Aorta (tissue), 5 donors: ENCODE data around the gene PPP1R3D. TPM values are rescaled to one million over a fixed set of nuclear protein-coding genes. Genes with fewer than 3 reads are reported as not detected.

Source experiments
- ATAC-seq: fragments of 200-7000 bp; cut with Tn5 transposase; one replicate; pipeline ENCODE4 v1.9.1; 2022; ENCODE audit warnings: moderate library complexity; ENCODE audit not compliant: low FRiP score
- DNase-seq, 2 donors: peaks; one replicate each; pipeline ENCODE4 v3.0.0-alpha.2; 2020
- H3K27ac ChIP-seq, 2 donors: one replicate each; pipeline ENCODE4 v1.5.1; 2013; ENCODE audit warnings: low read length in 2 of 2, mild to moderate bottlenecking in 2 of 2, moderate library complexity in 2 of 2, control low read depth in 1 of 2, inconsistent platforms in 1 of 2, low read depth in 1 of 2
- H3K27me3 ChIP-seq, 2 donors: one replicate each; pipeline ENCODE4 v1.6.1; 2013; ENCODE audit warnings: control low read depth in 1 of 2, low read length in 1 of 2, mild to moderate bottlenecking in 1 of 2, moderate library complexity in 1 of 2; ENCODE audit not compliant: insufficient read depth in 2 of 2, control insufficient read depth in 1 of 2
- H3K36me3 ChIP-seq, 2 donors: one replicate each; pipeline ENCODE4 v1.6.1; 2013; ENCODE audit warnings: control low read depth in 1 of 2, low read length in 1 of 2, mild to moderate bottlenecking in 1 of 2; ENCODE audit not compliant: insufficient read depth in 2 of 2, control insufficient read depth in 1 of 2
- H3K4me1 ChIP-seq, 2 donors: one replicate each; pipeline ENCODE4 v1.6.1; 2013; ENCODE audit warnings: low read length in 2 of 2, control low read depth in 1 of 2, mild to moderate bottlenecking in 1 of 2, moderate library complexity in 1 of 2; ENCODE audit not compliant: insufficient read depth in 2 of 2, control insufficient read depth in 1 of 2
- H3K4me3 ChIP-seq, 2 donors: one replicate each; pipeline ENCODE4 v1.5.1; 2013; ENCODE audit warnings: low read length in 2 of 2, control low read depth in 1 of 2, mild to moderate bottlenecking in 1 of 2
- H3K9me3 ChIP-seq: one replicate; pipeline ENCODE4 v1.6.1; 2013; ENCODE audit warnings: mild to moderate bottlenecking, low read length; ENCODE audit not compliant: control insufficient read depth
- WGBS, 2 donors: extraction: QIAGEN DNeasy Blood & Tissue Kit; methylation state at CpG; one replicate each; pipeline ENCODE4 v1.1.7; 2013; 5-methylcytosine and 5-hydroxymethylcytosine counted together
- intact Hi-C, 2 donors: fragments of 100-400 bp; cut with DNase I; formaldehyde crosslinking; loops; one replicate each; pipeline versions ENCODE4 v1.14.2 to v1.15.0; 2022
- polyA plus RNA-seq, 2 donors: library from polyadenylated mRNA; stranded (reverse); fragments of 200-250 nt; gene quantifications; one replicate each; pipeline ENCODE4 v1.2.3, GENCODE V29; 2013
- total RNA-seq, 2 donors: library from RNA; stranded (reverse); fragmentation: NEBNext Ultra II Directional; extraction: Animal tissue kit (Norgen Biotek cat#: 25700); gene quantifications; one replicate each; pipeline ENCODE4 v1.2.1, GENCODE V29; 2021
- donor health status: healthy with polysubstance abuse.
- donor health status: Bipolar disorder and iron deficiency.
- donor health status: DM: no; HTN: no; CAD: no.
- donor health status: DM: no; HTN: no; CAD: no.
- donor health status: DM: yes; HTN: yes; CAD: no.

The PPP1R3D gene
- total and polyA plus RNA-seq, 4 donors = 2.5 to 8.3 (median 6.2) TPM

DNA sequence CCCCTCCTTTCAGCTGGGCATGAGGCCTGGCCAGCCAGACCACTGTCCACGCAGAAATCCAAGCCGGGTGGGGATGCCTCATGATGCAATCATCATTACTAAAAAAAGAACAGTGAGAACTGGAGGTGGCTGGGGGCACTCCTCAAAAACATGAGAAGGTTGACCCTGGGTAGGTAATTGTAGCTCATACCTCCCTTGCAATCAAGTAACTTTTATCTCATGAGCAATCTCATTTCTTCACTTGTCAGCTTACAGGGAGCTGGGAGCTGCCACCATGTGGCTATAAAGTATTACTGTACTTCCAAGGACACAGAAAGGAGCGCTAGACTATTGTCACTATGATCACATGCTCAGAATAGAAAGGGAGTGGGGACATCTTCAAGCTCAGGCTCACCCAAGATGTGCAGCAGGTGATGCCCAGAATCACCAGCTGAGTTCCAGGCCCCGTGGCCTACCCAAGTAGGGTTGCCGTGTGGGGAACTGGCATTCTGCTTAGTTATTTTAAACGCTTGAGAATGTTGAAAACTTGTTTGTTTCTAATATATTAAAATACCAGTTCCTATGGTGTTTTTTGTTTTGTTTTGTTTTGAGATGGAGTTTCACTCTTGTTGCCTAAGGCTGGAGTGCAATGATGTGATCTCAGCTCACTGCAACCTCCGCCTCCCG, 15.2 kb upstream of the PPP1R3D start:
- no peak for ATAC-seq
- intact Hi-C loops = no loop called here
- WGBS, 2 donors = 74 to 78% methylated on average over 8 of the region's 8 CpGs

DNA sequence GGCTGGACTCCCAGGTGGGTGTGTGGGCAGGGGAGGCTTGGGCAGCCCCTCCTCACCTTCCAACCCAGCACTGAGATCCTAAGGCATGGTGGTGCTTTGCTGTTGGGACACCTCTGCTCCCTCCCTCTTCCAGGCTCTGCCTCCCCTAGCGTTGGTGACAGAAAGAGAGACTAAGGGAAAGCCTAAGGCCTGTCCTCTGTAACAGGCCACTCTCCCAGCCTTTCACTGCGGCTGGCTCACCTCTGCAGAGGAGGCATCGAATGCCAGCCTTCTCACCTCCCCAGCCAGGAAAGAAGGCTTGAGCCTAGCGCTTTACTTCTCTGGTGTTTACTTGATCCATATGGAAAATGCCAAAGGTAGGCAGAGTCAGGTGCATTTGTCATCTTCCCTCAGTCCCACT, 14.6 kb upstream of the PPP1R3D start:
- WGBS, 2 donors = 88 to 89% methylated on average over 4 of the region's 4 CpGs
- Histone ChIP-seq H3K9me3 (no peaks in the 10 kb centered on the region), H3K4me3 (no peak overlapping the region), H3K36me3 (peaks cover 0 to 3% of the 10 kb centered on the region in 2 donors), H3K27ac (no peak overlapping the region), H3K27me3 (no peaks in the 10 kb centered on the region), H3K4me1 (no peaks in the 10 kb centered on the region)
- DNase-seq (no peak), ATAC-seq (no peak)
- intact Hi-C loops = no loop called here

More for the DNA sequence above, 15.2 kb upstream of the PPP1R3D start:
- Histone ChIP-seq H3K9me3 (no peaks in the 10 kb centered on the region), H3K27me3 (no peaks in the 10 kb centered on the region), H3K36me3 (peaks cover 0 to 3% of the 10 kb centered on the region in 2 donors), H3K27ac (no peak overlapping the region), H3K4me1 (no peaks in the 10 kb centered on the region), H3K4me3 (no peak overlapping the region)
- DNase-seq = no peak

DNA sequence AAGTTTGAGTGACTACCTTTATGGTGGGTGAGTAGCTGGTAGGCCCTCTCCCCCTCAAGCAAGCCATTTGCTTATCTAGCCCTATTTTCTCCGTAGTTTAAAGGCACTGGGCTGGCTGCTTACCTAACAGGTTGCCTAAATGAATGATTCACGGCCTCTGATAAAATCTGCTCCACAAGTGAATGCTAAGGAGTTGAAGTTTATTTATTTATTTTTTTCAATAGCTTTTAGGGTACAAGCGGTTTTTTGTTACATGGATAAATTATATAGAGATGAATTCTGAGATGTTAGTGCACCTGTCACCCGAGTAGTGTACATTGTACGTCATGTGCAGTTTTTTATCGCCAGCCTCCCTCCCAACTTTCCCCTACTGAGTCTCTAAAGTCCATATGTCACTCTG, 9.8 kb upstream of the PPP1R3D start:
- Histone ChIP-seq H3K9me3 (no peaks in the 10 kb centered on the region), H3K4me3 (no peak overlapping the region), H3K27ac (no peak overlapping the region), H3K27me3 (no peaks in the 10 kb centered on the region), H3K36me3 (peaks cover 0 to under 1% of the 10 kb centered on the region in 2 donors), H3K4me1 (no peaks in the 10 kb centered on the region)
- DNase-seq (no peak), ATAC-seq (no peak)
- intact Hi-C loops = no loop called here
- 92% methylated on average over 6 of the region's 6 CpGs for WGBS, 2 donors

DNA sequence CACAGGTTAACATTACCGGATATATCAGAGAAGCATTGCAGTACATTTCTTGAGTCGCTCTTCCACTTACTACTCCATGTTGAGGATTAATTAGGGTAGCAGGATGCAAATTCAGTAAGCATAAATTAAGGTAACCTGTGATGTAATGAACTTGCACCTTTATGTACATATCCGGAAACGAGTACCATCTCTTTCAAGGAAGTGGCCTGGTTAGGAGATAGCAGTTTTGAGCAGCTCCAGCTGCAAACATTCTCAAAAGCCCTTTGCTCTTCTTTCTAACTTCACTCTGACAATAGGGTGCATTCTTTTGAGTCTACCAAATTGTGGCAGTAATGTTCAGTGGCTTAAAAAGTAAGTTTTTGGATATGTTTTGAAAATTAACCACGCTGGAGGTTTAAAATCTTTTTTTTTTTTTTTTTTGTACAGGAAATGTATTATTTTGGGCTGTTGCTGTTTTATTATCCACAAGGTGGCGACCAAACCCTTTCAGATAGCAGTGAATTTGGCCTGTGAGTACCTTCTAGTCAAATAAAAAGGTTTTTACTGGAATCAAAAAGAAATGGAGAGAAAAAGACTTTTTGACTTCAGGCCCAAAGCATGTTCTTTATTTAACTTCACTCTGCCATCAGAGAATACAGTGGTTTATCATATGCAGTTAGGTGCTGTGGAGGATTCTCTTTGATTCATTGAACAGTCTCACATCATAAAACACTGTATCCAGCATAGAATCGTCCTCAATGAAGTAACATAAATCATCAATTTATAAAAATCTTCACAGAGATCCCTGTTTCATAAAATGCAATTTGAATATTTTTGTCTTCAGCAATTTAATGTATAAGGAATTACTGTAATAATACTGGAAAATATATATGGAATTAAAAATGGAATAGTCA, 9.0 kb upstream of the PPP1R3D start:
- WGBS, 2 donors = 35 to 37% methylated on average over 7 of the region's 7 CpGs
- Histone ChIP-seq H3K27me3 (no peaks in the 10 kb centered on the region), H3K4me3 (no peak overlapping the region), H3K4me1 (no peaks in the 10 kb centered on the region), H3K36me3 (peaks cover 0 to 5% of the 10 kb centered on the region in 2 donors), H3K9me3 (no peaks in the 10 kb centered on the region), H3K27ac (no peak overlapping the region)
- ATAC-seq (no peak), DNase-seq (no peak)
- intact Hi-C loops = no loop called here

DNA sequence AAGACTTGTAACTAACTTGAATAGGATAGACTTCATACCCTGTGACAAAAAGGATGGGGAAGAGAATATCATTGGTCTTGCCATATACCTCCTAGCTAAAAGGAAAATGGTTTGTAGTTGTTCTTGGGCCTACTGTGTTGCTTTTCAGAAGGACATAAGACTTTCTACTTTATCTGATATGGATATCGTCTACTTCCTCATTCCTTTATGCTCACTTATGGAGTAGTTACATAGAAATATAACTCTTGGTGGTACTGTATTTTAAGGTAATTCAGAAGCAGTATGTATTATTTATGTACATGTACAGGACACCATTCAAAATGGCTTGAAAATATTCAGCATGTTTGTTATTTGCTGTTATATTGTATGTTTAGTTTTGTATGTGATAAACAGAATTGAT, 8.1 kb upstream of the PPP1R3D start:
- DNase-seq (no peak), ATAC-seq (no peak)
- WGBS, 2 donors = 50 to 51% methylated on average over 1 of the region's 1 CpG
- no peak overlapping the region for H3K4me3 ChIP-seq
- no peaks in the 10 kb centered on the region for H3K4me1 ChIP-seq
- no peak overlapping the region for H3K27ac ChIP-seq
- intact Hi-C loops = no loop called here
- no peaks in the 10 kb centered on the region for H3K9me3 ChIP-seq
- H3K36me3 ChIP-seq = peaks cover 0 to 5% of the 10 kb centered on the region in 2 donors
- H3K27me3 ChIP-seq = no peaks in the 10 kb centered on the region

DNA sequence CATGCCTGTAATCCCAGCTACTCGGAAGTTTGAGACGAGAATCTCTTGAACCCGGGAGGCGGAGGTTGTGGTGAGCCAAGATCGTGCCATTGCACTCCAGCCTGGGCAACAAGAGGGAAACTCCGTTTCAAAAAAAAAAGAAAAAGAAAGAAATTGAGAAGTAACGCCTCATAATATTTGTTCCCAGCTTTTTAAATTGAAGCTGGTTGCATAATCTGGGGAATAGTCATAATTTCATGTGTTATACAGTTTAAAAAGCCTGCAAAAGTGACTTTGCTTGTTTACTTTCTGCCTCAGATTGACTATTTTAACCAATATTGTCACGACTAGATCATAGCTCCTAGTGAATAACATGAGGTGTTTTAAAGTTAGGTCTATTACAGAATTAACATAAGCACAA, 7.3 kb upstream of the PPP1R3D start:
- no peaks in the 10 kb centered on the region for H3K27me3 ChIP-seq
- no peaks in the 10 kb centered on the region for H3K9me3 ChIP-seq
- no peak overlapping the region for H3K27ac ChIP-seq
- H3K36me3 ChIP-seq = peaks cover 0 to 5% of the 10 kb centered on the region in 2 donors
- DNase-seq (no peak), ATAC-seq (no peak)
- no peak overlapping the region for H3K4me3 ChIP-seq
- WGBS, 2 donors = 87 to 90% methylated on average over 8 of the region's 8 CpGs
- H3K4me1 ChIP-seq = no peaks in the 10 kb centered on the region
- intact Hi-C loops = no loop called here

DNA sequence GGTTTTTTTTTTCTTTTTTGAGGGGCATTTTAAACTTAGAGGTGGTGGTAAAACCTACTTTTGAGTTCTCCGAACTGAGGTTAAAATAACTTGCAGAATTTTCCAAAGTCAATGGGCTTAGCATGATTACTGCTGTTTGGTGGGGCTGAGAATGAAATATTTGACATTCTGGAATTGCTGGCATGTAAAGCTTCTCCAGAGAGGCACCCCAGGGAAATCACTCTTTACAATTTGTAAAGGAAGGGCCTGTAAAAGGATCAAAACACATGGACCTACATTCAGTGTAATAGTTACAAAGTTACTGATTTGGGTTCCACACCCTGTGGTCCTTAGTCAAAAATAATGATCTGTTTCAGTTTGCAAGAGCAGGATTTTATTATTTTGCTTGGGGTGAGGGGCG, 5.6 kb upstream of the PPP1R3D start:
- no peaks in the 10 kb centered on the region for H3K27me3 ChIP-seq
- H3K4me1 ChIP-seq = no peaks in the 10 kb centered on the region
- no peak overlapping the region for H3K4me3 ChIP-seq
- 66 to 79% methylated on average over 2 of the region's 2 CpGs for WGBS, 2 donors
- ATAC-seq = no peak
- H3K27ac ChIP-seq = no peak overlapping the region
- DNase-seq = no peak
- intact Hi-C loops = no loop called here
- H3K9me3 ChIP-seq = no peaks in the 10 kb centered on the region
- peaks cover 0 to 5% of the 10 kb centered on the region in 2 donors for H3K36me3 ChIP-seq

DNA sequence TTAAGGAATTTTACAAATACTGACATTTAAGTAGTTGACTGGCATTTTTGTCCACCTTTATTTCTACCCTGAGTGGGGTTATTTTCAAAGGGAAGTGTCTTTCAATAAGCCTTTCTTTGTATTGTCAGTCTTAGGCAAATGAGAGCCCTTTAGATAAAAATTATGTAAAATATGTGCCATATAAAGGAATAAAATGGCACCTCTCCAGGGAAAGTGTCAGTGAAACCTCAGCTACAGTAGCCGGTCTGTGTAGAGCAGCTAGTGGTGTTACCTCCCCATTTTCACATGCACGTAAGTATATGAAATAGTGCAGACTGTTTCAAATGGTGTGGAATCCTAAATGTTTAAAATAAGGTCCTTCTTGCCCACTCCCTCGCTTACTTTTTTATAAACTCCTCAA, 5.1 kb upstream of the PPP1R3D start:
- Histone ChIP-seq H3K9me3 (no peaks in the 10 kb centered on the region), H3K36me3 (peaks cover 0 to 5% of the 10 kb centered on the region in 2 donors), H3K4me1 (no peaks in the 10 kb centered on the region), H3K27me3 (no peaks in the 10 kb centered on the region), H3K27ac (no peak overlapping the region), H3K4me3 (no peak overlapping the region)
- DNase-seq (no peak), ATAC-seq (no peak)
- 64% methylated on average over 3 of the region's 3 CpGs for WGBS, 2 donors
- intact Hi-C loops = no loop called here

DNA sequence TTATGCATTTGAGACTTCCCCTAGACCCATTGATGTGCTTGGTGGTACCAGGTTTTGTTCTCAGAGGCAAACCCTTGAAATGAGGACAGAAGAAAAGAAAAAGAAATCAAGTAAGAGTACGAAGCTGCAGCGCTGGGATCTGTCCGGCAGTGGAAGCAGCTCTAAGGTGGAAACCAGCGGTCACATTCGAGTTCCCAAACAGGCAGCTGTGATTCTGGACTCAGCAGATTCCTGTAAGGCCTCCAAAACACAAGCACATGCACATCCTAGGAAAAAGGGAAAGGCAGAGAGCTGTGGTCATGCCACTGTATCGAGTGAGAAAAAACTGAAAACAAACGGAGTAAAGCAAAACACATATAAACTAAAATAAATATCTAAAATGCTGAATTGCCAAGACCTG, 4.6 kb upstream of the PPP1R3D start:
- no peaks in the 10 kb centered on the region for H3K4me1 ChIP-seq

More for the DNA sequence above, 4.6 kb upstream of the PPP1R3D start:
- DNase-seq (no peak), ATAC-seq (no peak)
- Histone ChIP-seq H3K27ac (no peak overlapping the region), H3K4me3 (no peak overlapping the region), H3K9me3 (no peaks in the 10 kb centered on the region), H3K27me3 (no peaks in the 10 kb centered on the region), H3K36me3 (peaks cover 0 to 5% of the 10 kb centered on the region in 2 donors)
- WGBS, 2 donors = 76 to 79% methylated on average over 7 of the region's 7 CpGs
- intact Hi-C loops = no loop called here
